Epithelial cell of esophagus (primary cell): ENCODE results near the gene MPRIP.
A peak's percentile ranks its signal among the peaks of the same experiment; 100 is the strongest.

ENCODE experiments used
- DNase-seq: peaks from one replicate; pipeline ENCODE4 v3.0.0; 2010; ENCODE audit warnings: low read depth
- H3K4me3 ChIP-seq: 2 replicates; pipeline ENCODE4 v1.5.1; 2011; ENCODE audit warnings: mild to moderate bottlenecking, low read length, control low read depth
- TF ChIP-seq, protein P1 (sequence below): IDR thresholded peaks from 2 replicates; pipeline ENCODE4 v1.5.1; 2011; ENCODE audit warnings: low read depth, mild to moderate bottlenecking, low read length, control low read depth, inconsistent platforms; ENCODE audit not compliant: insufficient read depth; ENCODE audit errors: missing control alignments

Gene MPRIP

DNA sequence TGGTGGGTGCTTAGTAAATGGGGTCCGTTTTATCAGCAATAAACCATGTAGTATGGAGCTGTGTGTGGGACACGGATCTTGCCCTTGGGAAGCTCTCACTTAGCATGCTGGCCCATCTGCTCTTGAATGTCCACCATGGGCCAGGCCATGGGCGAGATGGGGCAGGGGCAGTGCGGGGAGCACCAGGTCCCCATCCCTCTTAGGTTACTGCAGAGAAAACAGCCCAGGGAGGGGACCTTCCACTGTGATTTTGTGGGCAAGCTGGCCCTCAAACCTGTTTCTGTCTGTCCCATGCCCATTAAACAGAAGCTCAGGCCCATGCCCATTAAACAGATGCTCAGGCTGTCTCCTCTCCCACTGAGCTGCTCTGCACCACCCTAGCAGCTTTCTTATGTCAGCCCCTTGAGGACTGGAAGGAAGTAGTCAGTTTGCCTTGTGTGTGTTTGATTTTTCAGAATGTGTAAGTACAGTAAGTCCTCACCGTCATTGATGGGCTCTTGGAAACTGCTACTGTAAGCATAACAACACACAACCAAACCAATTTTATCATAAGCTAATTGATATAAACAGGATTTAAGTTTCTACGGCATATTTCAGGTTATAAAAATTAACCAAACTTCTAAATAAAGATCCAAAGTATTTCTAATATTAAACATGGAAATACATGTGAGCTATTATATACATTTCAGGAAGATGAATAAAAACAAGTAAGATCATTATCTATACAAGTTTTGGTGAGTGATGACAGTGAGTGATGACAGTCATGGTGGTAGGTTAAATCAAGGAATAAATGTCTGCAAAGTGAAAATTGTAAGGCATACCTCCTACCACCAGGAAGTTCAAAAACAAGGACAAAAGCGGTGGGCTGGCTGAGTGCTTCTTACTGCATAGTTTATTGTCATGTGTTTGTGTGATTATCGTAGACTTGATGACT is 11.5 kb downstream of the MPRIP start:
- DNase-seq: no peak
- no peak overlapping the region for H3K4me3 ChIP-seq
- TF ChIP-seq, protein P1, sequence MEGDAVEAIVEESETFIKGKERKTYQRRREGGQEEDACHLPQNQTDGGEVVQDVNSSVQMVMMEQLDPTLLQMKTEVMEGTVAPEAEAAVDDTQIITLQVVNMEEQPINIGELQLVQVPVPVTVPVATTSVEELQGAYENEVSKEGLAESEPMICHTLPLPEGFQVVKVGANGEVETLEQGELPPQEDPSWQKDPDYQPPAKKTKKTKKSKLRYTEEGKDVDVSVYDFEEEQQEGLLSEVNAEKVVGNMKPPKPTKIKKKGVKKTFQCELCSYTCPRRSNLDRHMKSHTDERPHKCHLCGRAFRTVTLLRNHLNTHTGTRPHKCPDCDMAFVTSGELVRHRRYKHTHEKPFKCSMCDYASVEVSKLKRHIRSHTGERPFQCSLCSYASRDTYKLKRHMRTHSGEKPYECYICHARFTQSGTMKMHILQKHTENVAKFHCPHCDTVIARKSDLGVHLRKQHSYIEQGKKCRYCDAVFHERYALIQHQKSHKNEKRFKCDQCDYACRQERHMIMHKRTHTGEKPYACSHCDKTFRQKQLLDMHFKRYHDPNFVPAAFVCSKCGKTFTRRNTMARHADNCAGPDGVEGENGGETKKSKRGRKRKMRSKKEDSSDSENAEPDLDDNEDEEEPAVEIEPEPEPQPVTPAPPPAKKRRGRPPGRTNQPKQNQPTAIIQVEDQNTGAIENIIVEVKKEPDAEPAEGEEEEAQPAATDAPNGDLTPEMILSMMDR: no peak

DNA sequence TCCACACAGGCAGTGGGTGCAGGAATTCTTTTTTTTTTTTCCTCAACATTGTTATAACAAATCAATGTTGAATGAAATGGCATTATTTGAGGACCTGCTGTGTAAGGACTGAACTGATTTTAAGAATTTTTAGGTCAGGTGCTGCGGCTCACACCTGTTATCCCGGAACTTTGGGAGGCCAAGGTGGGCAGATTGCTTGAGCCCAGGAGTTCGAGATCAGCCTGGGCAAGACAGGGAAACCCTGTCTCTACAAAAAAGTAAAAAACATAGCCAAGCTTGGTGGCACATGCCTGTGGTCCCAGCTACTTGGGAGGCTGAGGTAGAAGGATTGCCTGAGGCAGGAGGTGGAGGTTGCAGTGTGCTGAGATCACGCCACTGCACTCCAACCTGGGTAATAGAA is 12.4 kb downstream of the MPRIP start:
- TF ChIP-seq, protein P1: no peak
- no peak for DNase-seq
- no peak overlapping the region for H3K4me3 ChIP-seq

DNA sequence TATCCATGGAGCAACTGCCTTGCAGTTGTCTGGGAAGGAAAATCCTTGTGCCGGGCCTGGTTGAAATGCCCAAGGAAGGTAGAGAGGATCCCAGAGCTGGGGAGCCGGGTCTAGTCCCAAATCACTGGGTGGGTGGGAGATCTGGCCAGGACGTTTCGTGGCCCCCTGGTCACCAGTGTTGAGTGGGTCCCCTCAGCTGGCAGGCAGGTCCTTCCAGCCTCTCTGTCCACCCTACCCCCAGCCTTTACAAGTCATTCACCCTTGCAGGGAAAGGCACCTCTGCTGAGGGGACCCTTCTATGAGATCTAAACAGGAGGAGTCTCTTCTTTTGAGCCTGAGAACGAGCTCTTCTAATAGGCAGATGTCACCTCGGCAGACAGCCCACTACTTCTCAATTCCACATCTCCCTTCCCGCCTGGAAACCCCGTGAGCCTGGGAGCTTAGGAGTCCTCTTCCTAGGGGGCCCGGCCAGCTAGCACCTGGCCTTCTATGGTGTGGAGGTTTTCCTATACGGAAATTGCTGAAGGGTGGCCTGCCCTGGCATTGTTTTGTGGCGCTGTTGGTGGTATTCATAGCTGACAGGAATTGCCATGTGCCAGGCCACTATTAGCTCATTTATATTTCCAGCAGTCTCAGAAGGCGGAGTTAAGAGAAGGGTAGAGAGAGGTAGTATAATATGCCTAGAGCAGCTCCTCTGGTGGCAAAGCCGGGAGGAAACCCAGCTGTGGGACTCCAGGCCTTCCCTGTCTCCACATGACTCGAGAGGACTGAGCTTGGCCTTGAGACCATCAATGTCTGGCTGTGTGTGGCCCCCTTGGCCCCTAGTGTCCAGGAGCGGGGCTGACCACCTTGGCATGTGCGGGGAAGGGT is 13.3 kb downstream of the MPRIP start:
- TF ChIP-seq, protein P1: peak; percentile 46
- peak; percentile 50 for DNase-seq
- no peak overlapping the region for H3K4me3 ChIP-seq

DNA sequence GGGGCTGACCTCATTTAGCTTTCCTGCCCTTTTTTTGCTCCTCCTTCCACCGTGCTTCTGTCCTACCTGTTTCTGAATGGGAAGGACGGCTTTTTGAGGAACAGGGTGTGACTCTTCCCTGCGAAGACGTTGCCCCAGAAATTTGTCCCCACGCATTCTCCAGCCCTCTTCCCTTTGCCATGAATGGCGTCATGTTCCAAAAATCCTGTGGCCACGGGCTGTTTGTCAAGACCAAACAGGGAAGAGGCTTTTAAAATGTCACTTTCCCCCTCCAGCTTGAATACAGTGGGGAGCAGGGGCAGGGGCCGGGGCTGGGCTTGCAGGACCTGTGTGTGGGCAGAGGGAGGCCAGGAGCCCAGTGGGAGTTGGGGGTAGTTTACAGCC is 13.9 kb downstream of the MPRIP start:
- peak; percentile 24 for DNase-seq
- TF ChIP-seq, protein P1: no peak
- H3K4me3 ChIP-seq: no peak overlapping the region

DNA sequence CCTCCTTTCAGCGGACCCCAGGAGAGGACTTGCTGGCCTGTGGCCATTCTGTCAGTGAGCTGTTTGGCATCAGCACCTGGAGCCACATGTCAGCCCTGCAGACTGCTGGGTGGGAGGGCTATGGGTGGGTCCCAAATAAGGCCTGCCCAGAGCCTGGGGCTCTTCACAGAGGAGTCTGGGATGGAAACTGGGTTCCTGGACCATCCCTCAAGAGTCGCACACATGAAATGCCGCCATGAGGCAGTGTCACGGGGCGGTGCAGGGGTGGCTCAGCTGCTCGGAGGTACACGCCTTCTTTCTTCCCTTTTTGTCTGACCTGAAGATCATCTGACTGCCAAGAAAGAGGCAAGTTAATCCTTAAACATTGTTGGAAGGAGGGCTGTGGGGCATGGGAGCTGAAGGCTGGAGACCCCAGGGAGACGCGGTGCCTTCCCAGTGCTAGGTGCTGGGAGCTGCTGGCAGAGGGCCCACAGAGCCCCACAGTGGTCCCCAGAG is 14.8 kb downstream of the MPRIP start:
- H3K4me3 ChIP-seq: no peak overlapping the region
- TF ChIP-seq, protein P1: no peak
- DNase-seq: no peak

DNA sequence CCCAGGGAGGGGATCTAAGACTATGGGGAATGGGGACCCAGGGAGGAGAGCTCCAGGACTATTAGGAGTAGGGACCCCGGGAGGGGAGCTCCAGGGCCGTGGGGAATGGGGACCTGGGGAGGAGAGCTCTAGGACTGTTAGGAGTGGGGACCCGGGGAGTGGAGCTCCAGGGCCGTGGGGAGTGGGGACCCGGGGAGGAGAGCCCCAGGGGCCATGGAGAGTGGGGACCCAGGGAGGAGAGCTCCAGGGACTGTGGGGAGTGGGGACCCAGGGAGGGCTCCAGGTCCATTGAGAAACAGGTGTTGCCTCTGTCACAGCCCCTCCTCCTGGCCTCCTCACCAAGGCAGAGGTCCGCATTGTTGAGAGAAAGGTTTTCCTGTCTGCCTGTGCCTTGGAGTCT is 16.0 kb downstream of the MPRIP start:
- no peak for DNase-seq

More for the DNA sequence above, 16.0 kb downstream of the MPRIP start:
- TF ChIP-seq, protein P1: no peak
- H3K4me3 ChIP-seq: no peak overlapping the region
